Measurements from ENCODE around the gene CRTC2.
A peak's percentile ranks its signal among the peaks of the same experiment; 100 is the strongest.

The CRTC2 gene

DNA sequence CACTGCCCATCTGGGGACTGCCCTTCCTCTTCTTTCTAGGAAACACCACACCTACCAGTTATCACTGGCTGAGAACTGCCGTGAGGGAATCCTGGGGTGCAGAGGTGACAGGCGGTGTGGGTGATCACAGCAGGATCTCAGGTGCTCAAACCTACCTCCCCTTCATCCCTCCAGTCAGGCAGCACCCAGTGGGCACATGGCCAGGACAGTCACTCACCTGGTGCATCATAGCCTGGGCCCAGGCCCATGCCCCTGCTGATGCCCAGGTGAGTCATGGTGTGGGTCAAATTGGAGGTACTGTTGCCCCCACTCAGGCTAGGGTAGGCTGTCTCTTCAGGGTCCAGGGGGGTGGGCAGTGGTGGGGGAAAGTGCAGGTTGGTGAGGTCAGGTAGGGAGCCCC is 6.6 kb downstream of the CRTC2 start:
- intact Hi-C loops (cut with DNase I), result no loop called here
- DNase-seq, result no peak

DNA sequence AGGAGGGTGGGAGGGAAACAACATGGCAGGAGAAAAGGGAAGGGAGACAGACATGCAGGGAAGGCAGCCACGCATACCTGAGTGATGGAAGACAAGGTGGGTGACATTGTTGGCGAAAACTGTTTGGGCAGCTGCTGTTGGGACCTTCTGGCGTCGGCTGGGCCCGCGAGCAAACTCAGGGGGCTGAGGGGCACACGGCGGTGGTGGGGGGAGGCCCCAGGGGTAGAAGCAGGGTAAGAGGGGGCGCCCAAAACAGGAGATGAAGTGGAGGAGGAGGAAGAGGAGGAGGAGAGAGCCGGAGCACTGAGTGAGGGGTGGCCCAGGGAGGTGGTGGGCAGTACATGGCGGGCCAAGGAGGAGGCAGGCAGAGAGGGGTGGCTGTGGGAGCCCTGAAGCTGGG is 7.2 kb downstream of the CRTC2 start:
- intact Hi-C loops (cut with DNase I), result no loop called here
- DNase-seq, result no peak

DNA sequence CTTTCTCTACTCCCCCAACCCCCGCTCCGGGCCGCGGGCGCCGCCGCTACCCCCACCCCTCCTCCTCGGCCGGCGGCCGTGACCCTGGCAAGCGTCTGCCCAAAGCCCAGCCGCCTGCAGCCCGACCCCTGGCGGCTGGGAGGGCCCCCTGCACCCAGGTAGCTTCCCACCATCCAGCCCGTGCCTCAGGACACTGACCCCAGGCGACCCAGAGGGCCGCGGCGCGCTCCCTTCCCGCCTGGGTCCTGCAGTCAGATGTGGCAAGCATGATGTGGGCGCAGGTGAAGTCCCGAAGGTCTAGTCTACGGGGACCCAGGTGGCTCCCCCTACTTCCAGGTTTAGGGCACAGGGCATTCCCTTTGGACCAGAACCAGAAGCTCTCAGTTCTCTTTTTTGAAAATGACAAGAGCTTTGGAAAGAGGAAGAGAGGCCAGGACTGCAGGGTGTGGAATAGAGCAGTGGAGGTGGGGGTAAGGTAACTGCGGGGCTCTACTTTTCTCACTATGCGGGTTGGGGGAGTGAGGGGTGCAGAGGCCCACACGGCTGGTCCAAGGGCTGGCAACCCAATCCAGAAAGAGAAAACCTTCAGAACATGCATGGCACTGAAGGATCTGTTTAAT is 11.7 kb downstream of the CRTC2 start, which contains the start of gene DENND4B:
DENND4B (minus strand) TSS at position 97 of the 620 bp plus-strand sequence. CDS start 2,344 bp downstream, outside the sequence.
- intact Hi-C loops (cut with DNase I), result loop anchor here (1.0 to 2.0 kb wide), 3 partner anchors 12 to 150 kb away; partner anchors contain the start of gene CRTC2
- DNase-seq, result peak; percentile 66 to 97 (median 78)

DNA sequence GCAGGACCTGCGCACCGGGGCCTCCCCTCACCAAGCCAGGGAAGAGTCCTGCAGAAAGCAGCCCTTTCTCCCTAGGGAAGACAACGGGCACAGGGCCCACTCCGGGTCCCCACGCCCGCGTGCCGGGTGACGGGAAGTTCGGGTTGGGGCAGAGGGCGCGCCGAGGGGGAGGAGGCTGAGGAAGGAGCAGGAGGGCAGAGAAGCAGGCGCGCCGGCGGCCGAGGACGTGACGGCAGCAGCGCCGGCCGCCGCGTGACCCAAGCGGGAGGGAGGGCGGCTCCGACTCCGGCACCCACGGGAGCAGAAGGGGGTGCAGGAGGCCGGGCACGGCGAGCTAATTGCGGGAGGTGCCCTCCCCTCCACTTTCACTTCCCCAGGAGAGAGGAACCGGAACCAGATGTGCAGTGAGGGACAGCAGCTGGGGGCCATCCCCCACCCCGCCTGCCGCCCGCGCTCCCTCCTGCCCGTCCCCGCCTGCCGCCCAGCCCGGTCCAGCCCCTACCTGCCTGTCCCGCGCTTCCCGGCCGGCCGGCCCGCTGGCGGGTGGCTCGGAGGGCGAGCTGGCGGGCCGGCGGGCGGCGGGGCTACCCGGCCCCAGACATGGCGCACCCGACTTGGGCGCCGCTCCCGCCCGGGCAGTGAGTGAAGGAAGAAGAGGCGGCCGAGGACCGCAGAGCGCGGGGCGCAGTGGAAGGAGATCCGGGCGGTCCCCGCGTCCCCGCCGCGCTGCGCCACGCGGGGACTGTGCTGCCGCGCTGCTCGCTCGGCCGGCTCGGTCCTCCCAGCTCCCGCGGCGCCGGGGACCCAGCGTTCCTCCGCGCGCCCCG is 12.4 kb downstream of the CRTC2 start:
- intact Hi-C loops (cut with DNase I), result loop anchor here (1.0 to 2.0 kb wide), 3 partner anchors 12 to 149 kb away; partner anchors contain the start of gene CRTC2
- peak; percentile 63 to 97 (median 80) for DNase-seq

DNA sequence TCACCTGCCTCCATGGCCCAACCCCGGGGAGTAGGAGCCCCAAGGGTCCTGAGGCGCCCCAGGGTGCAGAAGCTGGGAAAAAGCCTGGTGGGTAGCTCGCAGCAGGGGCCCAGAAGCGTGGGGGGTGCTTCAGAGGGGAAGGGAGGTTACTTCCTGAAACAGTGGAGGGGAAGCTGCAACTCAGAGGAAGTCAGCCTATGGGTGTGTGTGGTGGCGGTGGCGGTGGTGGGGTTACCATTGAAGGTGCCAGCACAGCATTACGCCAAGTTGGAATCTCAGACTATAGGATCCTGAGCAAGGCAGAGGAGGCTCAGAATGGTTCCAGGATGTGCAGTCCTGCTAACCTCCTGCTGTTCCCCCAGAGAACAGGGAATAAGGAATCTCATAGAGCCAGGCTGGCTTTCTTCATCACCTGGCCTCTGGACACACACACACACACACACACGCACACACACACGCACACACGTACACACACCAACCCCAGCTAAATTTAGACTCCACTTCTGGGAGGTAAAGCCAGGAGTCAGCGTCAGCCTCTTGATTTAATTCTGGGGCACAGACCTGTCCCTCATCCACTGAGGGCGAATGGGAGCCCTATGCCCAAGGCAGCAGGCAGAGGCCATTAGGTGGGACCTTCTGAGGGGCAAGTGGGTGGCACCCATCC is 13.1 kb downstream of the CRTC2 start:
- peak in 2 of 10 donors; percentile 73 to 80 for DNase-seq
- intact Hi-C loops (cut with DNase I), result no loop called here

DNA sequence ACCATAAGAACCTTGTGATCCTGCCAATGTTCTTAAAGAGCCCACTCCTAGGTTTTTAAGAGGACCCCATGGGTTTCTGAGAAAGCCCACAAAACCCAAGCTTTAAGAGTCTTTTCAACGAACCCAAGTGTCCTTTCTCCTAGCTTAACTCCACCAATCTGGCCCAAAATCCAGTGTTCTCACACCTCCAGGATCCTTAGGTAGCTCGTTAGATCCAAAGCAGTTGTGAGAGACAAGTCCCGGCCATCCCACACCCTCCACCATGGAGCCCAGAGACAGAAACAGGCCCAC is 13.6 kb downstream of the CRTC2 start:
- no peak for DNase-seq
- intact Hi-C loops (cut with DNase I), result no loop called here

DNA sequence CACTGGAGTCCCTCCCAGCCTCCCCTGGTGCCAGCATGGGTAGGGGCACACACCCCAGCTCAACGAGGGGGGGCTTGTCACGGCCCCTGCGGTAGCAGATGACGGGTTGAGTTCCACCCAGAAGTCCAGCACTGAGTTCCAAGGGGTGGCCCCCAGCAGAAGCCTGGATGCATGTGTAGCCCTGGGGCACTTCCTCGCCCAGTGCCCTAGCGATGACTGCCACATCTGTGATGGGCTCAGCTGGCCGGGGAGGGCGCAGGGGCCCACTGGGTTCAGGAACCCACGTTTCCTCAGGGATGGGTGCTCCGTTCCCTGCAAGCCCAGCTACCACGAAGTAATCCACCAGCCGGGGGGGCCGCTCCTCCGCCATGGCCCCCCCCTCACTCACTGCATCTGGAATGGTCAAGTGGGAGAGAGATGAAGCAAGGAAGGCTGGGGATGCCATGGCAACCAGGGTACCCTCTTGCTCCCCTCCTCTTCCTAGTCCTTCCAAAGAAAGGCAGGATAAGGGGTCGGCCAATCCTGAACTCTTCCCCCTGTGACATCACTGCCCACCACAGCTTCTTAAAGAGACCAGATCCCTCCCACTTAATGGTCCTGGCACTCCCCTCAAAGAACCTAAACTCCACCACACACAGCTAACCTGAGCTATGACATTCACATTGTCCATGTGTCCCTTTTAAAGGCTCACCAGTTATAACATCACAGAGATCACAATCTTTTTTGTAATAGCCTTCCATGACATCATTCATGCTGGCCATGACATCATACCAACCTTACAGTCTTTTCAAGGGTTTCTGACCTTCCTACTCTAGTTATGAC is 14.2 kb downstream of the CRTC2 start:
- intact Hi-C loops (cut with DNase I), result no loop called here
- peak in 2 of 10 donors; percentile 70 to 72 for DNase-seq

DNA sequence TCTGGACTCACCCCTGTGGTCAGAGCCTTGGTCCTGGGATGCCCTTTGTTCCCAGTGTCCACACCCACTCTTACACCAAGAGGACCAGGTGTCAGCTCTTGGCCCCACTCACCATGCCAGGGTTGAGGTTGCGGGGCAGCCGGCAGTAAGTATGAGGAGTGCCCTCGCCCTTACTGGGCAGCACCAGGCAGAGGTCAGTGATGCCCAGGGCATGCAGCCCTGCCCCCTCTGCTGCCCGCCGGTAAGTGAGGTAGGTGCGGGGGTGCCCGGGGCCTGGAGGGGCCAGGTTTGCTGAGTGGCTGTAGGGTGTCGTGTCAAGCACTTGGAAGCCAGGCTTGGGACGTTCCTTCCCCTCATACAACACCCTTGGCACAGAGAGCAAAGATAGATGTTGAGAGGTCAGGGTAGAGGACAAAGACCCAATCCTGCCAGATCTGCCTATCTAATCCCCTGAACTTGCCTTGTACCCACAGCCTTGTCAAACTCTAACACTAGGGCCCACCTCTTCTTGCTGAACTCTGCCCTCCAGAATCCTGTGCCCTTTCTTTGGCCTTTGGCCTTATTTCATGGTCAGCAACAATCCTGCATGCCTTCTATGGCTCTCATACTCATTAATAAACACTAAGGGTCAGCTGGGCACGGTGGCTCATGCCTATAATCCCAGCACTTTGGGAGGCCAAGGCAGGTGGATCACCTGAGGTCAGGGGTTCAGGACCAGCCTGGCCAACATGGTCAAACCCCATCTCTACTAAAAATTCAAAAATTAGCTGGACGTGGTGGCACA is 15.5 kb downstream of the CRTC2 start:
- peak in 1 of 10 donors; percentile 78 for DNase-seq
- intact Hi-C loops (cut with DNase I), result no loop called here

DNA sequence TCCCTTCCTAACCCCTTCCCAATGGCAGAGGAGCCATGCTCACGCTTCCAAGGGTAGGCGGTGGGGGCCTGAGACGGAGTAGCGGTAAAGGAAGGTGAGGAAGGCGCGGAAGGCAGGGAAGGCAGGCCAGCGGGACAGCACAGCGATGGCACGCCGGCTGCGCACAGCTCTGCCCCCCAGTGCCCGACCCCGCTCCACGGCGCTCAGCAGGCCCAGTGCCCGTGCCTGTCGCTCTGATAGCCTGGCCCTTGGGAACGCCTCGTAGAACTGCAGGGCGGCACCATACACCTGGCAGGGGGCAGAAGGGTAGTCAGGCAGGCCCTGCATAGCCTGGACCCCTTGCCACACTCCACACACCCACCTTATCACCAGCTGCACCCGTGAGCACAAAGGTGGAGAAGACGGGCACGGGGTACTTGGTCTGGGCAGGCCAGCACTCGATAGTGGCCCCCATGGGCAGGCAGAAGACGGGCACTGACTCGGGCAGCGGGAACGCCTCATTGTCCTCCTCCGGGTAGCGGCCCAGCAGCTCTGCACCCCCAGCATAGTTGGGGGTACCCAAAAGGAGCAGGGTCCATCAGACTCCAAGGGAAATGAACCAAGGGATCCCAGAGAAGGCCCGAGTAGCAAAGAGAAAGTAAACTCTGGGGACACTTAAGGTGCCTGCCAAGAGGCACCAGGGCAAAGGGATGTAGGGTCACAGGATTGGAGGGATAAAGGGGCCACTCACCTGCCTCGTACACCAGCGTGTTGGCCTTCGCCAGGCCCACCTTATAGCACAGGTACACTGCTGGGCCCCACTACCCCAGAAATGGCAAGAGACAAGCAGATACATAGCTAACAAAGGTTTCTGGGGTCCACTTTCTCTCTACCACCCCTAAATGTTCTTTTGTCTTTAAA is 16.3 kb downstream of the CRTC2 start:
- intact Hi-C loops (cut with DNase I), result no loop called here
- DNase-seq, result peak in 1 of 10 donors; percentile 77

DNA sequence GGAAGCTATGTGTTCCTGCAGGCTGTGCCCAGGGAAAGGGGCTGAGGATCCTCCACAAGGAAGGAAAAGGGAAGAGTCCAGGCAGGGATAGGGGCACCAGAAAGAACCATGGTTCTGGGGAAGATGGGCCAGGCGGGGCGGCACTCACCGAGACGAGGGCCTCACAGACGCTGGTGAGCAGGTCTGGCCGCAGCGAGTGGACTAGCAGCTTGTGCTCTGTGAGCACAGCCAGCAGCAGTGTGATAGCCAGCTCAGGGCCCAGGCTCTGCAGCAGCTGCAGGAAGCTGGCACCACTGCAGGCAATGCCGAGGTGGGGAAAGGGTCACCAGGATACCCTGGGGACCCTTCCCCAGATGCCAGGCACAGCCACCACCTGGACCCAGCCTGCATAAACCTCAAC is 17.7 kb downstream of the CRTC2 start:
- DNase-seq, result peak in 2 of 10 donors; percentile 52 to 83
- intact Hi-C loops (cut with DNase I), result no loop called here

DNA sequence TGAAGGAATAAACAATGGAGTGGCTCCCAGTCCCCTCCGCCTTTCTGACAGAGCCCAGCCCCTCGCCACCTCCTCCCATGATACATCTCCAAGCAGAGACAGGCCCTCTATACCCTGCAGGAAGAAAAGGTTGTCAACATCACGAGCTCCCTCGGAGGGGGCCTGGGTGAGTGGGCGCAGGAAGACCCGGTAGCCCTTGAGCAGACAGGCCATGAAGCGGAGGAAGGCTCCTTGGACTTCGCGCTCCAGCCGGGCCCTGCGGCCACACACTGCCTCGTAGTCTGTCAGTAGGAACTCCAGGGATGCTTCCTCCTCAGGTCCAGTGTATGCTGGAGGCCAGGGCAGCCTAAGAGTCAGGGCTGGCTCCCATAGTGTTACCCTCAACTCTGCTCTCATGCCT is 18.9 kb downstream of the CRTC2 start:
- DNase-seq, result peak in 1 of 10 donors; percentile 69
- intact Hi-C loops (cut with DNase I), result no loop called here

DNA sequence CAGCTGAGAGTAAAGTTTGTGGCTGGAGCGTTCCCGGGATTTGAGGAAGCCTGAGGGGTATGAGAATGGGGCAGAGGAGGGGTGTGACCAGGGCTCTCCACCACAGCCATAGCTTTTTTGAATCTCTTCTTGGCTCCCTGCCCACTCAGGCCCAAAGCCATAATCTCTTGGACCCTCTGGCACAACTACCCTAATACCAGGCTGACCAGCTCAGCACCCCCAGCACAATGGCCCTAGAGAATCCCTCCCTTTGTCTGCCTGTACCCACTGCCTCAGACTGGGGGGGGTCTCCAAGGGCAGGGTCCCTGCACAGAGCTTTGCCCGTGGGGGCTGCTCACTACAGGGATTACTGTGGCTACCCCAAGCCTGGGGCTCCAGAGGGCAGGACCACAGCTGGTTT is 19.4 kb downstream of the CRTC2 start:
- intact Hi-C loops (cut with DNase I), result no loop called here
- DNase-seq, result no peak

DNA sequence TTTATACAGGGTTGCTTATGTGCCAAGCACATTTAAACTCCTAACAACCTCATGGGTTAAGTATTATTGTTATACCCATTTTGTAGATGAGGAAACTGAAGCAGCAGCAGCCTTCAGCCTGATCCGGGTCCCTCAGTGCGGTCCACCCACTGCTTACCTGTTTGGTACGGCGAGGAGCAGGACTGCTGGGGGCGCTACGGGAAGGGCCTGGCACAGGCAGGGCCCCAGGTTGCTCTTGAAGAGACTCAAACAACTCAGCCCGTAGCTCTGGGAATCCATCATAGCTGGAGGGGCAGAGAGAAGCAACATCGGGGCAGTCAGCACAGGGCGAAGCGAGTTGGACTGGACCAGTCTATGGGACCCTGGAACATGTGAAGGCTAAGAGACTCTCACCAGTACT is 21.1 kb downstream of the CRTC2 start:
- peak in 1 of 10 donors; percentile 27 for DNase-seq
- intact Hi-C loops (cut with DNase I), result no loop called here

DNA sequence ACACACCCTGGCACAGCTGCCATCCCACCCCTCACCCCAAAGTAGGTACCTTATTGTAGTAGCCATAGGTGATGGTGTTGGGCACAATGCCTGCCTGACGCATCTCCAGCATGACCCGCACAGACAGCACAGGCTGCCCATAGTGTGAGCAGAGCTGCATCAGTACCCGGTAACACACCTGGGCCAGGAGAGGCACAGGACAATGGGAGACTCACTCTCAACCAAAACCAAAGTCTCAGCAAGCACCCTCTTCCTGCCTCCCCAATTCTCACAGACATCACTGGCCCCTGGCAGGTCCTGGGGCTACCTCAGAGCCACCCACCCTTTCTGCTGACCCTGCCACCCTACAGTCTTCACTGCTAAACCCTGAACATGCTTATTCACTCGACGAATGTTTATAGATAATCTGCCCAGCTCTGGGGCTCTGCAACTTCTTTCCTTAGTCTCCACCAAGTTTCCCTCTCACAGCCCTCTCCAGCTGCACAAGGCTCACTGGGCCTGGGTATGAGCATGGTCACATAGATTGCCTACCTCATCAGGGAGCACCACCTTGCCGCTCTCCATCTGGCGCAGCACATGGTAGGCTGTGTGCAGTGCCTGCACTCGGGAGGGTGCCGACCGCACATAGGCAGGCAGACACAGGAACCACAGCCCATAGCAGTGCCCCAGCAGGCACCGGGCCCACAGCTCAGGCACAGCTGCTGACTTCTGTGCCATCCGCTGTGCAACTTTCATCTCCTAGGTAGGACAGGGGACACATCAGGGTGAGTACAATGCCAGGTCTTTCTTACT is 22.2 kb downstream of the CRTC2 start:
- intact Hi-C loops (cut with DNase I), result no loop called here
- DNase-seq, result peak in 1 of 10 donors; percentile 77

DNA sequence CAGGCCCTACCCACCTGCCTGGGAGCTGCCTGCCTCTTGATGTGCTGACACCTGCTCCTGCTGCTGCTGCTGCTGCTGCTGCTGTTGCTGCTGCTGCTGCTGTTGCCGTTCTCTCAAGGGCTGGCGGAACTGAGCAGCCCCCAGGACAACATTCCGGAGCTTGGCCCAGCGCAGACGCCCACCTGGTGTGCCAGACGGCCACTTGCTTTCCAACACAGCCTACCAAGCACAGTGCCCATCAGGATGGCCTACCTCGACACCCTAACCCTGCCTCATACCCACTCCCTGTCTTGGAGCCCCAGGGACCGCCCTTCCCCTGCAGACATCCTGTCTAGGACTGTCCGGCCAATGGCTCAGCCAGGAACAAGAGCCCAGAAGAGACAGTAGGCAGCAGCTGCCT is 23.7 kb downstream of the CRTC2 start:
- DNase-seq, result peak in 1 of 10 donors; percentile 77
- intact Hi-C loops (cut with DNase I), result no loop called here

DNA sequence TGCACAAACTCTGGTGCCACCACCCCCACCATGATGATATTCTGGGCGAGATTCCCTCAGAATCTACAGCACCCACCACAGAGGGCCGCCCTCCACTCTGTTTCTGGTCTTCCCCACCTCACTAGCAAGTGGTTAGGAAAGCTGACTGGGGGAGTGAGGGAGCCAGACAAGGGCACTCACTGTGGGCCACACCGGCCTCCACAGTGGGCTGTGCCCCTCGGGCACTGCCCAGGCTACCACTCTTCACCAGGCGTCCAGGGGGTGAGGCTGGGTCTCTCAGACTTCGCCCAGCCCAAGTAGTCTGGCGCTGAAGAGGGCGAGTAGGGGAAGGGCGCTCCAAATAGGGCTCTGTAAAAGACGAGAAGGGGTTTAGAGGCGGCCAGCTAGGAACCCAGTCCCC is 24.5 kb downstream of the CRTC2 start:
- peak in 1 of 10 donors; percentile 52 for DNase-seq
- intact Hi-C loops (cut with DNase I), result no loop called here

DNA sequence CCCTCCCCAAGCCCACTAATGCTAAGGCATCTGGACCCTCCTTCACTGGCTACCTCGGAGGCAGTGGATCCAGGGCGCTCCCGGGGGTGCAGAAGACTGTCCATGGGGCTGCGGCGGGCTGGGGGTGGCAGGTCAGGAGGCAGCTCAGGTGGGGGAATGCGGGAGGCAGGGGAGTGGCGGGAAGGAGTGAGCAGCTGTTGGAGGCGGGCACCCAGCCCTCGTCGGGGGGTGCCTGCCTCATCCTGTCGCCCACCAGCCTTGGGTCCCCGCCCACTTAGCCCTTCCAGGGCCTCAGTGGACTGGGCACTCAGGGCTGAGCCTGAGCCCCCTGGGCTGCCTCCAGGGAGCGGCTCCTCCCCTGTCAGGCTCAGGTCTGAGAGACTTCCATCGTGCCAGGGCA is 25.0 kb downstream of the CRTC2 start:
- peak in 1 of 10 donors; percentile 79 for DNase-seq
- intact Hi-C loops (cut with DNase I), result no loop called here
